Heart left ventricle (tissue), 13 donors: ENCODE measurements around the gene SLA2.

ENCODE experiments used
- CTCF ChIP-seq, 12 donors: fragments of 200-600 bp; sonication (generic) in 4 of 12; IDR thresholded peaks; one replicate each; pipeline versions ENCODE4 v1.5.0 to v1.8.0; 2018 to 2022; ENCODE audit warnings: antibody characterized with exemption in 12 of 12, mild to moderate bottlenecking in 5 of 12
- POLR2A ChIP-seq, 2 donors: fragments of 450-650 bp; IDR thresholded peaks; one replicate each; pipeline ENCODE4 v1.6.1; 2017; ENCODE audit warnings: antibody characterized with exemption in 2 of 2, mild to moderate bottlenecking in 2 of 2, moderate library complexity in 2 of 2
- donor health status: ischemic (EF 13 %, LVEDD 7.1; RV severe dilation, severe dysfunction).
- donor health status: DM: no; HTN: yes; CAD: no.
- donor health status: DM: no; HTN: no; CAD: no.
- donor health status: ischemic (EF 25% LVEDD 6.9; RV normal size, moderate dysfunction).
- donor health status: ischemic (EF 25% LVEDD 5.7; RV mildly dilated, moderate dysfunction).
- donor health status: ischemic (EF 35%, LVEDD 5.7; RV mildly dilated, moderate dysfunction).
- donor health status: nonischemic (EF 11% LVEDD 7.7; RV severe dilation, severe dysfunction).
- donor health status: DM: yes; HTN: yes; CAD: no.
- donor health status: PGD.
- donor health status: ischemic (EF 29% LVEDD 5.4; RV normal size, mild dysfunction).
- donor health status: nonischemic (EF 23%, LVEDD 6.1; RV moderate dilation, normal function).

GRCh38 chr20:36645998-36646397 is at the start of gene SLA2:
- TF ChIP-seq CTCF (IDR thresholded peaks at IDR 0.05), result no peak
- TF ChIP-seq POLR2A (IDR thresholded peaks at IDR 0.05), result no peak
